Neutrophil (primary cell): Measurements from ENCODE around the gene YOD1.
A peak's percentile ranks its signal among the peaks of the same experiment; 100 is the strongest.

Source experiments
- H3K27ac ChIP-seq: fragments of 200-600 bp; sonication (generic); 2 replicates; pipeline ENCODE4 v1.5.1; 2016; ENCODE audit warnings: mild to moderate bottlenecking, moderate library complexity
- H3K27me3 ChIP-seq: fragments of 200-600 bp; sonication (generic); 2 replicates; pipeline ENCODE4 v1.6.0; 2016; ENCODE audit warnings: mild to moderate bottlenecking
- H3K36me3 ChIP-seq: fragments of 200-600 bp; sonication (generic); 2 replicates; pipeline ENCODE4 v1.5.1; 2017
- H3K4me1 ChIP-seq, 2 experiments: fragments of 200-600 bp in 1 of 2; sonication (generic) in 1 of 2; 1 replicate in 1 of 2; 2 replicates in 1 of 2; pipeline versions ENCODE4 v1.5.1 to v1.6.1; 2013 to 2016; ENCODE audit warnings: low read depth in 1 of 2, low read length in 1 of 2, mild to moderate bottlenecking in 1 of 2, moderate library complexity in 1 of 2; ENCODE audit not compliant: control insufficient read depth in 1 of 2, insufficient read depth in 1 of 2
- H3K4me3 ChIP-seq, 2 experiments: fragments of 200-600 bp in 1 of 2; sonication (generic) in 1 of 2; 1 replicate in 1 of 2; 2 replicates in 1 of 2; pipeline ENCODE4 v1.5.1; 2013 to 2016; ENCODE audit warnings: low read depth in 1 of 2, low read length in 1 of 2, mild to moderate bottlenecking in 1 of 2, moderate library complexity in 1 of 2
- H3K9me3 ChIP-seq: fragments of 200-600 bp; sonication (generic); 2 replicates; pipeline ENCODE4 v1.5.1; 2016
- TF ChIP-seq, protein P1 (sequence below): fragments of 200-600 bp; sonication (generic); IDR thresholded peaks from 2 replicates; pipeline ENCODE4 v1.5.1; 2016; ENCODE audit warnings: antibody characterized with exemption

YOD1 gene

DNA sequence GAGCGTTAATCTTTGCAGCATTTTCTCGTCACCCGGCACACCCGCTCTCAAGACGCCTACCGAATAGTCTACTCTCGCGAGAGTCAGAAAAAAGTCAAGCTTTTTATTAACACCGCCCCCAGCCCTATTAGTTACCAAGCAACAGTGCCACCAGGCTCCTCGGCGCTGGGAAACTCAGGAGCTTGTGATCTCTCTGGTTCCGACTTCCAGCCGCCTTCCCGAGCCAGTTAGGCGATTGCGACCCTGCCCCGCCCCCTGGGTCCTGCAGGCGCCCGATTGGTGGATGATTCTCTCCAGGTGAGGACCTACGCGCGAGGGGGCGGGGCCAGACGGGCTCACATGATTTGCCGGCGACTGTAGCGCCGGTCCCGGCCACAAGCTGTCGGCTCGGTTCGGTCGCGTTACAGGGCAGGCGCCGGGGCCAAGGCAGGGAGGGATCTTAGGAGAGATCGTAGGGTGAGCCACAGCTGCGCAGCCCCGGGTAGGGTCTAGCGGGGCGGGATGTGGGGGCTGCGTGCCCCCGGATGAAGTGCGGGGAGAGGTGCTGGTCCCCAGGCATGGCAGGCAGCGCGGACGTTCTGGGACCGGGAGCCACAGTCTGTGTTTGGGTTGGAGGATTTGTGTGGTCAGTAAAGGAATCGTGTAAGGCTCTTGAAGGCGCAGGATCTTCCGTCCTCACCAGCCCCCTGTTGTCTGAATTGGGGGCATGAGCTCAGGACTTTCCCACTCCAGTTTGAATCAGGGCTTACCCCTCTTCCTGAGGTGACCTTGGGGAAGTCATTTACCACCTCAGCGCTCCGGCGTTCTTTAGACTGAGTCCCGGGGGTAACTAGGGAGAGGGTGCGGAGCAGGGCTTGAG, 2.1 kb upstream of the YOD1 start, which contains the start of gene PFKFB2:
TSS of gene PFKFB2 (plus strand) at position 365 of the 859 bp plus-strand sequence. CDS start 1,443 bp downstream, outside the sequence.
- no peaks in the 10 kb centered on the region for H3K9me3 ChIP-seq
- TF ChIP-seq, protein P1, sequence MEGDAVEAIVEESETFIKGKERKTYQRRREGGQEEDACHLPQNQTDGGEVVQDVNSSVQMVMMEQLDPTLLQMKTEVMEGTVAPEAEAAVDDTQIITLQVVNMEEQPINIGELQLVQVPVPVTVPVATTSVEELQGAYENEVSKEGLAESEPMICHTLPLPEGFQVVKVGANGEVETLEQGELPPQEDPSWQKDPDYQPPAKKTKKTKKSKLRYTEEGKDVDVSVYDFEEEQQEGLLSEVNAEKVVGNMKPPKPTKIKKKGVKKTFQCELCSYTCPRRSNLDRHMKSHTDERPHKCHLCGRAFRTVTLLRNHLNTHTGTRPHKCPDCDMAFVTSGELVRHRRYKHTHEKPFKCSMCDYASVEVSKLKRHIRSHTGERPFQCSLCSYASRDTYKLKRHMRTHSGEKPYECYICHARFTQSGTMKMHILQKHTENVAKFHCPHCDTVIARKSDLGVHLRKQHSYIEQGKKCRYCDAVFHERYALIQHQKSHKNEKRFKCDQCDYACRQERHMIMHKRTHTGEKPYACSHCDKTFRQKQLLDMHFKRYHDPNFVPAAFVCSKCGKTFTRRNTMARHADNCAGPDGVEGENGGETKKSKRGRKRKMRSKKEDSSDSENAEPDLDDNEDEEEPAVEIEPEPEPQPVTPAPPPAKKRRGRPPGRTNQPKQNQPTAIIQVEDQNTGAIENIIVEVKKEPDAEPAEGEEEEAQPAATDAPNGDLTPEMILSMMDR, result peak; percentile 84

GRCh38 chr1:207050480-207051190, 373 bp downstream of the YOD1 start:
- H3K4me1 ChIP-seq, result peaks cover 79 to 88% of the 10 kb centered on the region in 2 experiments
- no peaks in the 10 kb centered on the region for H3K9me3 ChIP-seq
- H3K27ac ChIP-seq, result peak overlapping the region; percentile 92
- TF ChIP-seq, protein P1, result no peak
- H3K4me3 ChIP-seq, result peak overlapping the region; percentile 90 to 99
- no peaks in the 10 kb centered on the region for H3K27me3 ChIP-seq
- peaks cover 22% of the 10 kb centered on the region for H3K36me3 ChIP-seq

More for the DNA sequence above, 2.1 kb upstream of the YOD1 start, which contains the start of gene PFKFB2:
- Histone ChIP-seq H3K4me1 (peaks cover 85 to 91% of the 10 kb centered on the region in 2 experiments), H3K27ac (peak within 1 kb of the TSS; percentile 92), H3K36me3 (peaks cover 14% of the 10 kb centered on the region), H3K27me3 (no peaks in the 10 kb centered on the region), H3K4me3 (peak within 1 kb of the TSS; percentile 72 to 82)

DNA sequence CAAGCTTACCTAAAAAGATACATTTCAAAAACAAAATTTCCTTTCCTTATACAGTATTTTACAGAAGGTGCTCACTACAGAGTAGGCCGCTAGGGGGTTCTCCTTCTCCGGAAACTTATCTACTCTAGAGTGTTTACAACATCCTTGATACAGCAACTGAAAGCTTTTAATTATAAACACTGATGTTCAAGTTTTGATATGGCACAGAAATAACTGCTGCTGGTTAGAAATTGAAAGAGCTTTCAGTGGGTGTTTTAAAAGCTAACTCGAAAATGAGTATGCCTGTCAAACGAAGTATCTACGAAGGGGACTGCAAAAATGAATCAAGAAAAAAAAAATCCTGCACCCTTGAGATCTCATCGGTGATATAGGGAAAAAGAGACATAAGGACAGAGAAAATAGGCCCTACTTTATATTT, 1.0 kb downstream of the YOD1 start:
- TF ChIP-seq, protein P1, result peak; percentile 79
- Histone ChIP-seq H3K36me3 (peaks cover 25% of the 10 kb centered on the region), H3K27ac (peak overlapping the region; percentile 92), H3K4me3 (peak overlapping the region; percentile 90 to 99), H3K4me1 (peaks cover 72 to 83% of the 10 kb centered on the region in 2 experiments), H3K27me3 (no peaks in the 10 kb centered on the region), H3K9me3 (no peaks in the 10 kb centered on the region)

GRCh38 chr1:207049514-207049913, 1.5 kb downstream of the YOD1 start:
- TF ChIP-seq, protein P1, result no peak
- Histone ChIP-seq H3K4me3 (peak overlapping the region; percentile 90 to 99), H3K9me3 (no peaks in the 10 kb centered on the region), H3K27ac (peak overlapping the region; percentile 92), H3K27me3 (no peaks in the 10 kb centered on the region), H3K36me3 (peaks cover 25% of the 10 kb centered on the region), H3K4me1 (peaks cover 68 to 78% of the 10 kb centered on the region in 2 experiments)

DNA sequence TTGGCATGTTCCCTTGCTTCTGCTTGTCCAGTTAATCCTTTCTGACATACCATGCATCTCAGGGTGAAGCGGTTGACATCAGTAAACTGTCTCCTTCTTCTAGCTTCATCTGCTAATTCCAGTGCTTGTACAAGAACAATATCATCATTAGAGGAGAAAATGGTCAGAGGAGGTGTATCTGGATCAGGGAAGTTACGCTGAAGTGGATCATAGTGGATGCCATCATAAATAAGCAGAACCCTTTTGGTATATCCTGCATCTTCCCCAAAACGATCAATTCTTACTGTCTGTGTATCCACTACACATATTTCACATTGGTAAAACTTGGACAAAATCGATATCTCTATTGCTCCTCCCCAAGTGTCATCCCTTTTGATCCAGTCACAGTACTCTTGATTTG, 2.0 kb downstream of the YOD1 start:
- Histone ChIP-seq H3K9me3 (no peaks in the 10 kb centered on the region), H3K4me1 (peaks cover 63 to 74% of the 10 kb centered on the region in 2 experiments), H3K4me3 (peak overlapping the region in 1 of 2 experiments; percentile 99), H3K27me3 (no peaks in the 10 kb centered on the region), H3K27ac (no peak overlapping the region), H3K36me3 (peaks cover 25% of the 10 kb centered on the region)
- TF ChIP-seq, protein P1, result no peak
